ENCODE measurements around the gene KCP.

DNA sequence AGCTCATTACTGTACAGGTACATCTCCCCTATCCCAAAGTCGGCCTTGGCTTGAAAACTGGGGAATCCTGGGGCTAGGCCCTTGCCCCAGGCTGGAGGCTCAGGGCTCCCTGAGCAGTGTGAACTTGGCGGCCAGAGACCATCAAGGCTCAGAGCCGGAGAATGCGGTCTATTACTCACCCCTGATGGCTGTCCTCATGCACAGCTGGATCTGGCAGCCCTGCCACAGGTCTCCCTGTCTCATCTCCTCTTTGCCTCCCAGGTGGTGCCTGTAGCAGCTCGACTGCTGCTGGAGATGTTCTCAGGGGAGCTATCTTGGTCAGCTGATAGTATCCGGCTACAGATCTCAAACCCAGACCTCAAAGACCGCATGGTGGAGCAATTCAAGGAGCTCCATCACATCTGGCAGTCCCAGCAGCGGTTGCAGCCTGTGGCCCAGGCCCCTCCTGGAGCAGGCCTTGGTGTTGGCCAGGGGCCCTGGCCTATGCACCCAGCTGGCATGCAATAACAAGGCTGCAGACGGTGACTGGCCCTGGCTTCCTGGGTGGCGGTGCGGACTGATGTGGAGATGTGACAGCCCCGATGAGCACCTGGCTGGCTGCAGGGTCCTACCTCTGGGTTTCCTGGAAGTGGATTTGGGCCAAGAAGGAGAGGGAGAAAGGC, 37.9 kb upstream of the KCP start:
- TF ChIP-seq EZH2phosphoT487 (IDR thresholded peaks at IDR 0.05; ENCODE audit: borderline replicate concordance), result no peak
- TF ChIP-seq, protein P1, sequence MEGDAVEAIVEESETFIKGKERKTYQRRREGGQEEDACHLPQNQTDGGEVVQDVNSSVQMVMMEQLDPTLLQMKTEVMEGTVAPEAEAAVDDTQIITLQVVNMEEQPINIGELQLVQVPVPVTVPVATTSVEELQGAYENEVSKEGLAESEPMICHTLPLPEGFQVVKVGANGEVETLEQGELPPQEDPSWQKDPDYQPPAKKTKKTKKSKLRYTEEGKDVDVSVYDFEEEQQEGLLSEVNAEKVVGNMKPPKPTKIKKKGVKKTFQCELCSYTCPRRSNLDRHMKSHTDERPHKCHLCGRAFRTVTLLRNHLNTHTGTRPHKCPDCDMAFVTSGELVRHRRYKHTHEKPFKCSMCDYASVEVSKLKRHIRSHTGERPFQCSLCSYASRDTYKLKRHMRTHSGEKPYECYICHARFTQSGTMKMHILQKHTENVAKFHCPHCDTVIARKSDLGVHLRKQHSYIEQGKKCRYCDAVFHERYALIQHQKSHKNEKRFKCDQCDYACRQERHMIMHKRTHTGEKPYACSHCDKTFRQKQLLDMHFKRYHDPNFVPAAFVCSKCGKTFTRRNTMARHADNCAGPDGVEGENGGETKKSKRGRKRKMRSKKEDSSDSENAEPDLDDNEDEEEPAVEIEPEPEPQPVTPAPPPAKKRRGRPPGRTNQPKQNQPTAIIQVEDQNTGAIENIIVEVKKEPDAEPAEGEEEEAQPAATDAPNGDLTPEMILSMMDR (conservative IDR thresholded peaks at IDR 0.05; ENCODE audit: low read length), result no peak
